ENCODE data around the gene ACBD5.

- TF ChIP-seq SPI1 (IDR thresholded peaks at IDR 0.05; ENCODE audit: low read depth, low read length), result no peak
- no peak for TF ChIP-seq POLR2A (IDR thresholded peaks at IDR 0.05; ENCODE audit: low read depth, low read length)
- TF ChIP-seq POLR2AphosphoS5 (IDR thresholded peaks at IDR 0.05; ENCODE audit: low read depth, low read length), result no peak
- no peak for TF ChIP-seq PAX5 (IDR thresholded peaks at IDR 0.05; ENCODE audit: insufficient read depth, low read length, severe bottlenecking)
- no peak for TF ChIP-seq TAF1 (IDR thresholded peaks at IDR 0.05; ENCODE audit: low read depth, low read length)
- TF ChIP-seq POU2F2 (IDR thresholded peaks at IDR 0.05; ENCODE audit: low read depth, low read length), result no peak
These were observed 51.7 kb downstream of the ACBD5 start for GRCh38 chr10:27188897-27189296.

All from GM12891 (cell line).